Transverse colon (tissue), 4 donors: ENCODE measurements around the gene DOHH.

Source experiments
- EP300 ChIP-seq: sonication (generic); formaldehyde crosslinking; IDR thresholded peaks from one replicate; pipeline ENCODE4 v1.6.1; 2017; ENCODE audit warnings: antibody characterized with exemption, low read depth
- POLR2A ChIP-seq: fragments of 450-650 bp; IDR thresholded peaks from one replicate; pipeline ENCODE4 v1.6.1; 2016; ENCODE audit warnings: antibody characterized with exemption, mild to moderate bottlenecking, moderate library complexity
- POLR2AphosphoS5 ChIP-seq, 3 donors: sonication (generic); formaldehyde crosslinking; IDR thresholded peaks; one replicate each; pipeline ENCODE4 v1.6.1; 2016; ENCODE audit warnings: antibody characterized with exemption in 3 of 3
- TF ChIP-seq, protein P1 (sequence below), 5 experiments: fragments of 200-600 bp in 3 of 5; fragments of 450-650 bp in 2 of 5; sonication (generic) in 3 of 5; IDR thresholded peaks; 1 replicate in 2 of 5; 2 replicates in 3 of 5; pipeline ENCODE4 v1.5.1; 2016 to 2017; ENCODE audit warnings: antibody characterized with exemption in 5 of 5, inconsistent platforms in 3 of 5, mild to moderate bottlenecking in 2 of 5, moderate library complexity in 1 of 5

- TF ChIP-seq, protein P1, sequence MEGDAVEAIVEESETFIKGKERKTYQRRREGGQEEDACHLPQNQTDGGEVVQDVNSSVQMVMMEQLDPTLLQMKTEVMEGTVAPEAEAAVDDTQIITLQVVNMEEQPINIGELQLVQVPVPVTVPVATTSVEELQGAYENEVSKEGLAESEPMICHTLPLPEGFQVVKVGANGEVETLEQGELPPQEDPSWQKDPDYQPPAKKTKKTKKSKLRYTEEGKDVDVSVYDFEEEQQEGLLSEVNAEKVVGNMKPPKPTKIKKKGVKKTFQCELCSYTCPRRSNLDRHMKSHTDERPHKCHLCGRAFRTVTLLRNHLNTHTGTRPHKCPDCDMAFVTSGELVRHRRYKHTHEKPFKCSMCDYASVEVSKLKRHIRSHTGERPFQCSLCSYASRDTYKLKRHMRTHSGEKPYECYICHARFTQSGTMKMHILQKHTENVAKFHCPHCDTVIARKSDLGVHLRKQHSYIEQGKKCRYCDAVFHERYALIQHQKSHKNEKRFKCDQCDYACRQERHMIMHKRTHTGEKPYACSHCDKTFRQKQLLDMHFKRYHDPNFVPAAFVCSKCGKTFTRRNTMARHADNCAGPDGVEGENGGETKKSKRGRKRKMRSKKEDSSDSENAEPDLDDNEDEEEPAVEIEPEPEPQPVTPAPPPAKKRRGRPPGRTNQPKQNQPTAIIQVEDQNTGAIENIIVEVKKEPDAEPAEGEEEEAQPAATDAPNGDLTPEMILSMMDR (IDR thresholded peaks at IDR 0.05): no peak
- no peak for TF ChIP-seq EP300
- no peak for TF ChIP-seq POLR2AphosphoS5 (IDR thresholded peaks at IDR 0.05)
- no peak for TF ChIP-seq POLR2A
These were observed 35.1 kb upstream of the DOHH start for GRCh38 chr19:3535563-3535965.
